IMR-90 (cell line): ENCODE measurements around the gene CLCN6. TPM values are rescaled to one million over a fixed set of nuclear protein-coding genes. Genes with fewer than 3 reads are reported as not detected.

Experiments used
- ATAC-seq: fragments of 200-7000 bp; cut with Tn5 transposase; 2 replicates; pipeline ENCODE4 v1.9.1; 2020; ENCODE audit warnings: low read depth, mild to moderate bottlenecking, moderate library complexity
- BruUV-seq: library from RNA; stranded (reverse); fragments of 400-500 nt; replicated peaks from 2 replicates; lab custom pipeline; 2021; lab: Mats Ljungman, UMichigan
- CTCF ChIA-PET: fragments of 300-600 bp; formaldehyde crosslinking; extraction: SDS; loops from one replicate; lab custom pipeline; 2021; ENCODE audit warnings: antibody characterized with exemption; lab: Yijun Ruan, JAX
- POLR2A ChIA-PET: fragments of 300-600 bp; sonication (Branson Sonifier 250); formaldehyde crosslinking; loops from one replicate; lab custom pipeline; 2022; ENCODE audit warnings: antibody characterized with exemption; ENCODE audit not compliant: unreplicated experiment; lab: Charles Lee
- DNase-seq: peaks from one replicate; pipeline ENCODE4 v3.0.0; 2013
- H2AFZ ChIP-seq: replicated peaks from 2 replicates; pipeline ENCODE3; 2013; ENCODE audit warnings: low read length, mild to moderate bottlenecking; ENCODE audit not compliant: poor library complexity
- H2AK5ac ChIP-seq: 2 replicates; pipeline ENCODE4 v1.6.1; 2013; ENCODE audit warnings: low read depth, low read length, inconsistent platforms
- H2AK9ac ChIP-seq: replicated peaks from 2 replicates; pipeline ENCODE3; 2013; ENCODE audit warnings: mild to moderate bottlenecking, low read depth, low read length, moderate library complexity; ENCODE audit not compliant: poor library complexity
- H2BK120ac ChIP-seq: 2 replicates; pipeline ENCODE4 v1.6.1; 2013; ENCODE audit warnings: low read depth, low read length, inconsistent platforms
- H2BK15ac ChIP-seq: 3 replicates; pipeline ENCODE4 v1.6.1; 2013; ENCODE audit warnings: low read depth, low read length, inconsistent platforms
- H2BK20ac ChIP-seq: 2 replicates; pipeline ENCODE4 v1.6.1; 2013; ENCODE audit warnings: low read depth, mild to moderate bottlenecking, inconsistent platforms, low read length, moderate library complexity
- H2BK5ac ChIP-seq: 2 replicates; pipeline ENCODE4 v1.6.1; 2013; ENCODE audit warnings: mild to moderate bottlenecking, low read depth, low read length, inconsistent platforms; ENCODE audit not compliant: poor library complexity, severe bottlenecking
- H3K14ac ChIP-seq: replicated peaks from 2 replicates; pipeline ENCODE4 v1.6.1; 2013; ENCODE audit warnings: low read depth, low read length, inconsistent platforms
- H3K18ac ChIP-seq: 2 replicates; pipeline ENCODE4 v1.6.1; 2013; ENCODE audit warnings: low read depth, low read length, control low read depth
- H3K23ac ChIP-seq: 2 replicates; pipeline ENCODE4 v1.6.1; 2013; ENCODE audit warnings: low read depth, low read length, inconsistent platforms
- H3K27ac ChIP-seq: 2 replicates; pipeline ENCODE4 v1.5.1; 2013; ENCODE audit warnings: mild to moderate bottlenecking, control low read depth, low read length; ENCODE audit not compliant: insufficient read depth
- H3K27me3 ChIP-seq: 2 replicates; pipeline ENCODE4 v1.6.1; 2013; ENCODE audit warnings: low read length; ENCODE audit not compliant: control insufficient read depth, insufficient read depth
- H3K36me3 ChIP-seq: 2 replicates; pipeline ENCODE4 v1.6.1; 2013; ENCODE audit warnings: low read length, mixed read lengths; ENCODE audit not compliant: control insufficient read depth, insufficient read depth
- H3K4ac ChIP-seq: 2 replicates; pipeline ENCODE4 v1.6.1; 2013; ENCODE audit warnings: low read depth, low read length, inconsistent platforms
- H3K4me1 ChIP-seq: 2 replicates; pipeline ENCODE4 v1.6.1; 2013; ENCODE audit warnings: low read length, mixed read lengths; ENCODE audit not compliant: control insufficient read depth, insufficient read depth
- H3K4me2 ChIP-seq: 2 replicates; pipeline ENCODE4 v1.6.1; 2013; ENCODE audit warnings: low read depth, mild to moderate bottlenecking, control low read depth, low read length, moderate library complexity
- H3K4me3 ChIP-seq: 2 replicates; pipeline ENCODE4 v1.5.1; 2013; ENCODE audit warnings: low read depth, mild to moderate bottlenecking, control low read depth, low read length, moderate library complexity; ENCODE audit not compliant: insufficient read depth
- H3K56ac ChIP-seq: 2 replicates; pipeline ENCODE4 v1.6.1; 2013; ENCODE audit warnings: low read length, inconsistent platforms; ENCODE audit not compliant: insufficient read depth; ENCODE audit errors: extremely low read depth
- H3K79me1 ChIP-seq, 2 experiments: 2 replicates each; pipeline ENCODE4 v1.6.1; 2013; ENCODE audit warnings: low read length in 2 of 2, inconsistent platforms in 1 of 2, low read depth in 1 of 2
- H3K9ac ChIP-seq: 2 replicates; pipeline ENCODE4 v1.6.1; 2013; ENCODE audit warnings: low read depth, low read length, control low read depth
- H3K9me1 ChIP-seq: 2 replicates; pipeline ENCODE4 v1.6.1; 2013; ENCODE audit warnings: low read length, inconsistent platforms; ENCODE audit not compliant: insufficient read depth
- H3K9me3 ChIP-seq: 2 replicates; pipeline ENCODE4 v1.6.1; 2013; ENCODE audit warnings: low read length; ENCODE audit not compliant: control insufficient read depth, insufficient read depth
- H4K20me1 ChIP-seq: 2 replicates; pipeline ENCODE4 v1.6.1; 2013; ENCODE audit warnings: low read length, inconsistent platforms; ENCODE audit not compliant: insufficient read depth
- H4K5ac ChIP-seq: 2 replicates; pipeline ENCODE4 v1.6.1; 2013; ENCODE audit warnings: mild to moderate bottlenecking, low read depth, low read length, control low read depth
- H4K8ac ChIP-seq, 2 experiments: 2 replicates each; pipeline ENCODE4 v1.6.1; 2013; ENCODE audit warnings: low read depth in 2 of 2, low read length in 2 of 2, control low read depth in 1 of 2, inconsistent platforms in 1 of 2
- H4K91ac ChIP-seq: 2 replicates; pipeline ENCODE4 v1.6.1; 2013; ENCODE audit warnings: low read depth, low read length, inconsistent platforms; ENCODE audit not compliant: insufficient read depth
- RAD21 ChIP-seq: IDR thresholded peaks from 2 replicates; pipeline ENCODE4 v1.6.1; 2012; ENCODE audit warnings: low read length, improper control_type of control experiment
- RCOR1 ChIP-seq: IDR thresholded peaks from 2 replicates; pipeline ENCODE4 v1.6.1; 2012; ENCODE audit warnings: mild to moderate bottlenecking, low read length, improper control_type of control experiment; ENCODE audit not compliant: insufficient replicate concordance
- WGBS, 2 experiments: methylation state at CpG; one replicate each; pipeline versions ENCODE4 v1.1.5 to v1.1.7; 2013; ENCODE audit warnings: missing lambda C conversion rate in 2 of 2; ENCODE audit not compliant: insufficient read length in 1 of 2; ENCODE audit errors: extremely low coverage in 2 of 2; 5-methylcytosine and 5-hydroxymethylcytosine counted together
- dilution Hi-C: fragments of 300-500 bp; cut with HindIII; formaldehyde crosslinking; loops from one replicate; pipeline ENCODE4 v1.14.3; 2018; ENCODE audit warnings: low sequenced_read_pairs; ENCODE audit not compliant: unreplicated experiment
- in situ Hi-C: fragments of 300-500 bp; cut with MboI; formaldehyde crosslinking; loops from 3 replicates; pipeline ENCODE4 v1.14.3; 2019; ENCODE audit warnings: low sequenced_read_pairs, inconsistent platforms, mixed read lengths
- intact Hi-C: fragments of 100-400 bp; cut with micrococcal nuclease; formaldehyde crosslinking; loops from 2 replicates; pipeline ENCODE4 v1.10.0; 2022
- polyA plus RNA-seq, 3 experiments: library from polyadenylated mRNA; depleted of rRNA; stranded (reverse); fragments of >200 nt; gene quantifications; 2 replicates each; pipeline ENCODE4 v1.2.3, GENCODE V29; 2012; ENCODE audit warnings: low replicate concordance in 1 of 3
- total RNA-seq: library from RNA; depleted of rRNA; stranded (reverse); fragments of >200 nt; gene quantifications from 2 replicates; pipeline ENCODE4 v1.2.3, GENCODE V29; 2012

Gene CLCN6
- total and polyA plus RNA-seq, 2 of the 4 experiments (the other 2 are of a cell fraction): 4.1 to 10.6 TPM

- H4K91ac ChIP-seq: no peak overlapping the region
- no peak overlapping the region for H4K8ac ChIP-seq
- H3K79me1 ChIP-seq: no peaks in the 10 kb centered on the region
- peaks cover 1% of the 10 kb centered on the region; the same call in 1 of the 2 replicates for H3K4me1 ChIP-seq
- 76% methylated on average over 5 of the region's 14 CpGs; no CpG with 5 or more reads in 1 of the 2 experiments for WGBS, 2 experiments
- H3K14ac ChIP-seq: no peak overlapping the region
- no peak for TF ChIP-seq RCOR1
- no peak for TF ChIP-seq RAD21
- H3K27me3 ChIP-seq: peaks cover 36% of the 10 kb centered on the region
- intact Hi-C loops (no loop called here), dilution Hi-C loops (no loop called here), in situ Hi-C loops (no loop called here)
- H2BK120ac ChIP-seq: no peak overlapping the region
- no peak overlapping the region for H2BK15ac ChIP-seq
- H3K4me3 ChIP-seq: no peak overlapping the region
- no peaks in the 10 kb centered on the region for H4K20me1 ChIP-seq
- no peak overlapping the region for H2AK9ac ChIP-seq
- no peaks in the 10 kb centered on the region for H3K36me3 ChIP-seq
- H3K4me2 ChIP-seq: no peak overlapping the region
- DNase-seq: no peak
- H2BK20ac ChIP-seq: no peak overlapping the region
- H3K27ac ChIP-seq: no peak overlapping the region
- no peaks in the 10 kb centered on the region for H3K9me3 ChIP-seq
- no TSS peak for BruUV-seq
- H3K23ac ChIP-seq: no peak overlapping the region
- no peak overlapping the region for H2AFZ ChIP-seq
- ATAC-seq: no peak
- H3K4ac ChIP-seq: no peak overlapping the region
- H3K9ac ChIP-seq: no peak overlapping the region
- no peak overlapping the region for H3K18ac ChIP-seq
- no peak overlapping the region for H4K5ac ChIP-seq
- ChIA-PET POLR2A (no interaction called here), CTCF (no interaction called here)
- no peak overlapping the region for H3K56ac ChIP-seq
- no peak overlapping the region for H2AK5ac ChIP-seq
- H3K9me1 ChIP-seq: no peaks in the 10 kb centered on the region
- H2BK5ac ChIP-seq: no peak overlapping the region
These were observed 39.6 kb upstream of the CLCN6 start for GRCh38 chr1:11766429-11766776.
